Activated CD8-positive, alpha-beta T cell treated with anti-CD3 and anti-CD28 coated beads for 36 hours (primary cell): Measurements from ENCODE around the gene CCDC14. TPM values are rescaled to one million over a fixed set of nuclear protein-coding genes. Genes with fewer than 3 reads are reported as not detected.
"Not testable (repeated sequence)": the region's sequence is repeated elsewhere in the genome, so short reads cannot be mapped to it uniquely, and the experiment has no call there.

Experiments used
- ATAC-seq: fragments of 200-7000 bp; cut with Tn5 transposase; one replicate; pipeline ENCODE4 v1.10.0; 2021; ENCODE audit warnings: mild to moderate bottlenecking, moderate library complexity
- CTCF ChIA-PET: fragments of 350-600 bp; sonication (Branson Sonifier 250); formaldehyde crosslinking; loops from one replicate; lab custom pipeline; 2021; ENCODE audit warnings: antibody characterized with exemption; lab: Charles Lee
- POLR2A ChIA-PET: fragments of 350-600 bp; sonication (Branson Sonifier 250); formaldehyde crosslinking; loops from one replicate; lab custom pipeline; 2021; ENCODE audit warnings: antibody characterized with exemption; lab: Charles Lee
- DNase-seq: peaks from one replicate; pipeline ENCODE4 v3.0.0-alpha.2; 2020
- H3K27ac Mint-ChIP-seq: one replicate; pipeline ENCODE4 v1.8.0; 2021; ENCODE audit warnings: mild to moderate bottlenecking, mixed read lengths
- H3K27me3 Mint-ChIP-seq: one replicate; pipeline ENCODE4 v1.8.0; 2021; ENCODE audit warnings: mixed read lengths
- H3K36me3 Mint-ChIP-seq: one replicate; pipeline ENCODE4 v1.8.0; 2021; ENCODE audit warnings: low read depth, mixed read lengths
- H3K4me1 Mint-ChIP-seq: one replicate; pipeline ENCODE4 v1.8.0; 2021; ENCODE audit warnings: low read depth, mixed read lengths
- H3K4me3 Mint-ChIP-seq: one replicate; pipeline ENCODE4 v1.8.0; 2021; ENCODE audit warnings: mild to moderate bottlenecking, moderate library complexity, mixed read lengths
- H3K9me3 Mint-ChIP-seq: one replicate; pipeline ENCODE4 v1.8.0; 2021; ENCODE audit warnings: mixed read lengths
- CTCF ChIP-seq: fragments of 200-600 bp; IDR thresholded peaks from one replicate; pipeline ENCODE4 v1.8.0; 2022; ENCODE audit warnings: antibody characterized with exemption, mild to moderate bottlenecking
- intact Hi-C: fragments of 100-400 bp; cut with micrococcal nuclease; formaldehyde crosslinking; loops from one replicate; pipeline ENCODE4 v1.10.0; 2022
- total RNA-seq, 2 experiments: library from RNA; stranded (reverse); gene quantifications; one replicate each; pipeline ENCODE4 v1.2.3, GENCODE V29; 2021

The CCDC14 gene
- total RNA-seq, 2 experiments from 2014 or later, result 34.1 to 35.1 TPM

- Mint-ChIP-seq H3K36me3 (peaks cover 3% of the 10 kb centered on the region), H3K9me3 (no peaks in the 10 kb centered on the region), H3K27ac (no peak overlapping the region), H3K27me3 (no peaks in the 10 kb centered on the region), H3K4me3 (no peak overlapping the region), H3K4me1 (no peaks in the 10 kb centered on the region)
- no peak for ATAC-seq
- DNase-seq, result no peak
- intact Hi-C loops, result no loop called here
- ChIA-PET CTCF (no interaction called here), POLR2A (no interaction called here)
- TF ChIP-seq CTCF, result no peak
Observed at GRCh38 chr3:123909785-123910184, 51.2 kb downstream of the CCDC14 start.

GRCh38 chr3:123907720-123908119 lies 53.3 kb downstream of the CCDC14 start:
- no peaks in the 10 kb centered on the region for H3K9me3 Mint-ChIP-seq
- H3K4me3 Mint-ChIP-seq, result no peak overlapping the region
- no peak for DNase-seq
- TF ChIP-seq CTCF, result no peak
- ATAC-seq, result no peak
- no peaks in the 10 kb centered on the region for H3K27me3 Mint-ChIP-seq
- intact Hi-C loops, result no loop called here
- CTCF ChIA-PET, result no interaction called here
- POLR2A ChIA-PET, result no interaction called here
- no peak overlapping the region for H3K27ac Mint-ChIP-seq
- no peaks in the 10 kb centered on the region for H3K36me3 Mint-ChIP-seq
- H3K4me1 Mint-ChIP-seq, result no peaks in the 10 kb centered on the region

GRCh38 chr3:123899300-123899865 lies 61.6 kb downstream of the CCDC14 start:
- intact Hi-C loops, result no loop called here
- DNase-seq (no peak), ATAC-seq (no peak)
- Mint-ChIP-seq H3K9me3 (no peaks in the 10 kb centered on the region), H3K36me3 (no peaks in the 10 kb centered on the region), H3K27me3 (peaks cover 11% of the 10 kb centered on the region), H3K4me1 (no peaks in the 10 kb centered on the region), H3K27ac (no peak overlapping the region), H3K4me3 (no peak overlapping the region)
- TF ChIP-seq CTCF, result no peak
- POLR2A ChIA-PET, result interaction anchor here (0.5 kb wide), 1 partner anchor 26 kb away, joined by 3 read pairs; no protein-coding TSS in a partner anchor
- CTCF ChIA-PET, result no interaction called here

- no peak overlapping the region for H3K27ac Mint-ChIP-seq
- peaks cover 17% of the 10 kb centered on the region for H3K27me3 Mint-ChIP-seq
- H3K36me3 Mint-ChIP-seq, result peaks cover 4% of the 10 kb centered on the region
- intact Hi-C loops, result no loop called here
- ATAC-seq (no peak), DNase-seq (no peak)
- no peak for TF ChIP-seq CTCF
- H3K4me1 Mint-ChIP-seq, result no peaks in the 10 kb centered on the region
- ChIA-PET POLR2A (no interaction called here), CTCF (no interaction called here)
- H3K9me3 Mint-ChIP-seq, result peaks cover 10% of the 10 kb centered on the region
- H3K4me3 Mint-ChIP-seq, result no peak overlapping the region
Observed at GRCh38 chr3:123893012-123893411, 68.0 kb downstream of the CCDC14 start.

GRCh38 chr3:123892195-123892594 lies 68.8 kb downstream of the CCDC14 start:
- H3K4me1 Mint-ChIP-seq, result no peaks in the 10 kb centered on the region
- DNase-seq (no peak), ATAC-seq (no peak)
- no peak overlapping the region for H3K27ac Mint-ChIP-seq
- no peak overlapping the region for H3K4me3 Mint-ChIP-seq
- TF ChIP-seq CTCF, result no peak
- peaks cover 10% of the 10 kb centered on the region for H3K9me3 Mint-ChIP-seq
- peaks cover 18% of the 10 kb centered on the region for H3K27me3 Mint-ChIP-seq
- intact Hi-C loops, result no loop called here
- H3K36me3 Mint-ChIP-seq, result peaks cover 4% of the 10 kb centered on the region
- CTCF ChIA-PET, result no interaction called here
- POLR2A ChIA-PET, result no interaction called here

GRCh38 chr3:123890991-123891390 lies 70.0 kb downstream of the CCDC14 start:
- POLR2A ChIA-PET, H3K4me1 Mint-ChIP-seq, intact Hi-C loops, H3K36me3 Mint-ChIP-seq, H3K9me3 Mint-ChIP-seq, ATAC-seq, CTCF ChIA-PET, DNase-seq, H3K4me3 Mint-ChIP-seq, H3K27ac Mint-ChIP-seq: not testable (repeated sequence)
- H3K27me3 Mint-ChIP-seq, result peaks cover 23% of the 10 kb centered on the region

DNA sequence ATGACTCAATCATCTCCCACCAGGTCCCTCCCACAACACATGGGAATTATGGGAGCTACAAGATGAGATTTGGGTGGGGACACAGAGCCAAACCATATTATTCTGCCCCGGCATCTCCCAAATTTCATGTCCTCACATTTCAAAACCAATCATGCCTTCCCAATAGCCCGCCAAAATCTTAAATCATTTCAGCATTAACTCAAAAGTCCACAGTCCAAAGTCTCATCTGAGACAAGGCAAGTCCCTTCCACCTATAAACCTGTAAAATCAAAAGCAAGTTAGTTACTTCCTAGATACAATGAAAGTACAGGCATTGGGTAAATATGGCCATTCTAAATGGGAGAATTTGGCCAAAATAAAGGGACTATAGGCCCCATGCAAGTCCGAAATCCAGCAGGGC lies 70.9 kb downstream of the CCDC14 start:
- H3K36me3 Mint-ChIP-seq, H3K27ac Mint-ChIP-seq, DNase-seq, H3K9me3 Mint-ChIP-seq, H3K4me1 Mint-ChIP-seq, ATAC-seq, CTCF ChIA-PET, H3K4me3 Mint-ChIP-seq, intact Hi-C loops, POLR2A ChIA-PET: not testable (repeated sequence)
- peaks cover 29% of the 10 kb centered on the region for H3K27me3 Mint-ChIP-seq
